Stimulated activated CD8-positive, alpha-beta memory T cell treated with anti-CD3 and anti-CD28 coated beads, Interleukin-15, amount 100 ng/mL, for 4 hours (primary cell): Measurements from ENCODE around the gene PCDH9.

ENCODE experiments used
- DNase-seq, 2 donors: peaks; one replicate each; pipeline ENCODE4 v3.0.0-alpha.2; 2020; ENCODE audit warnings: low read depth in 2 of 2

The PCDH9 gene

GRCh38 chr13:66842766-66843165 lies 387.4 kb downstream of the PCDH9 start:
- DNase-seq: no peak

GRCh38 chr13:66840621-66841020 lies 389.5 kb downstream of the PCDH9 start:
- no peak for DNase-seq

- no peak for DNase-seq
Measured at GRCh38 chr13:66837246-66837645, 392.9 kb downstream of the PCDH9 start.

GRCh38 chr13:66835040-66835628 lies 395.0 kb downstream of the PCDH9 start:
- no peak for DNase-seq

- no peak for DNase-seq
Measured at GRCh38 chr13:66830940-66831716, 399.0 kb downstream of the PCDH9 start.

- no peak for DNase-seq
Measured at GRCh38 chr13:66829803-66830202, 400.3 kb downstream of the PCDH9 start.

GRCh38 chr13:66826398-66826797 lies 403.7 kb downstream of the PCDH9 start:
- no peak for DNase-seq

- no peak for DNase-seq
Measured at GRCh38 chr13:66821551-66821950, 408.6 kb downstream of the PCDH9 start.

GRCh38 chr13:66811455-66811854 lies 418.7 kb downstream of the PCDH9 start:
- DNase-seq: no peak

GRCh38 chr13:66809485-66809884 lies 420.7 kb downstream of the PCDH9 start:
- no peak for DNase-seq

GRCh38 chr13:66807251-66807650 lies 422.9 kb downstream of the PCDH9 start:
- no peak for DNase-seq

GRCh38 chr13:66805657-66806056 lies 424.5 kb downstream of the PCDH9 start:
- no peak for DNase-seq

- DNase-seq: no peak
Measured at GRCh38 chr13:66803808-66804456, 426.2 kb downstream of the PCDH9 start.

- DNase-seq: no peak
Measured at GRCh38 chr13:66803013-66803807, 426.9 kb downstream of the PCDH9 start.

- no peak for DNase-seq
Measured at GRCh38 chr13:66795636-66796035, 434.5 kb downstream of the PCDH9 start.

GRCh38 chr13:66794340-66795031 lies 435.6 kb downstream of the PCDH9 start:
- no peak for DNase-seq

GRCh38 chr13:66790861-66791260 lies 439.3 kb downstream of the PCDH9 start:
- no peak for DNase-seq

GRCh38 chr13:66781241-66781640 lies 448.9 kb downstream of the PCDH9 start:
- DNase-seq: no peak

GRCh38 chr13:66780814-66781213 lies 449.3 kb downstream of the PCDH9 start:
- no peak for DNase-seq

- DNase-seq: no peak
Measured at GRCh38 chr13:66778461-66778860, 451.7 kb downstream of the PCDH9 start.

- no peak for DNase-seq
Measured at GRCh38 chr13:66775196-66775595, 454.9 kb downstream of the PCDH9 start.

GRCh38 chr13:66774046-66774445 lies 456.1 kb downstream of the PCDH9 start:
- DNase-seq: no peak
